ENCODE data around the gene TMEM33.

Gene TMEM33

GRCh38 chr4:41940834-41941233, 5.6 kb downstream of the TMEM33 start:
- DNase-seq = no peak

DNA sequence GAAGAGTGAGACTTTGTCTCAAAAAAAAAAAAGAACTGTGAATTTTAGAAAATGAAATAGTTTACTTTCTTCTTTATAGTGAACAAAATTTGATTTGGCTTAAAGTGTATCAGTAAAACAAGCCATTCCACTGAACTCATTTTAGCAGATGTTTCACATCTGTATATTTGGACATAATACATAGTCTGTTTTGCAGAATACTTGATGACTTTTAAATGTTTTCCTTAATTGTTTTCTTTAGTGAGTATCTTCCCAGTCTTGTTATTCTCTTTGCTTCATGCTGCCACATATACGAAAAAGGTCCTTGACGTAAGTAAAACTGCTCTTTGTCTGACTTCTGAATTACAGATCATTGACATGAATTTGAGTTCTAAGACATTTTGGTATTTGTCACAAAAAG, 8.3 kb downstream of the TMEM33 start:
- no peak for DNase-seq

DNA sequence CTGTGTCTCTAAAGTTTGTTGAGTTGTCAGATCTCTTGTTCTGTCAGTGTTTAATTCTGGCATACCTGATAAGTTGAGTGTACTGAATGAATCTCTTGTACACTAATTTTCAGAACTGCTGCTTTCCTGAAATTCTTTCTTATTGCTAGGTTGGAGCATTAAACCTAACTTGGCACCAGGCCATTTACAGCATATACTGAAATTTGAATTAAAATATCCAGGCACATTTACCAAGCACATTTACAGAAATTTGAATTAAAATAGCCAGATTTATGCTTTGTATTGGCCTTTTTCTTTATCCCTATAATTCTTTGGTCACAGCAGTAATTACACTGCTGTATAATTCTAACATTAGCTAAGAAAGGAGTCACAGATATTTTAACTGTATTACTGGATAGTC, 8.9 kb downstream of the TMEM33 start:
- DNase-seq = no peak

DNA sequence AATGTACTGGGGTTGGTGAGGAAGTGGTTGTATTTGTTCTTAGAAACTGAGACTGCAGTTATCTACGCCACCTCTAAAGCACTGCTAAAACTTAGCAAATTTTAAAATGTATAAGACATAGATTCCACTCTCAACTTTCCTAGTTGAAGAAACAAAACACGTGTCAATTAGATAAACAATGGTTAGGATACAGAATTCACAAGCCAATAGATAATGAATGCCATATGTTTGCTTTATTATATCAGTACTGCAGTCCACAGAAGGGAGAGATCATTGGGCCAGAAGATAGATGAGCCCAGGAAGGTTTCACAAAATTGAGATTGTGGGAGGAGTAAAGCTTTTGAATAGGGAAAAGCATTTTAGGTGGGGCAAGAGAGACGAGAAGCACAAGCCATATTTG, 14.3 kb downstream of the TMEM33 start:
- no peak for DNase-seq

DNA sequence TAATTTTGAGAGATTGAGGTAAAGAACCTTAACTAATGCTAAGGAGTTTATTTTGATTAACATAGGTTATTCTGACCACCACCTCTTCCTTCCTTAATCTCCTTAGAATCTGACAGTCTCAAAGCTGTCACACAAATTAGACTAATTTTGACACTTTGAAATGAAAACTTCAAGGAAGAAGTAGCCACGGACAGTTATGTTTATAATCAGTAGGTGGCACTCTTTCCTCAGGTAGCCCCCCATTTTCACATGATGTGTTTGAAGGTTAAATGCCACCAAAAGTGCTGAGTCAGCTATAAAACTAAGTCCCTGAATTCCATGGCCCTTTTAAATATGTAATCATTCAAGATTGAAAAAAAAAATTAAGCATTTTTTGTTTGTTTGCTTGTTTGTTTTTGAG, 22.4 kb downstream of the TMEM33 start:
- DNase-seq = peak; percentile 36

- peak; percentile 0 for DNase-seq
Observed at GRCh38 chr4:41963105-41963504, 27.9 kb downstream of the TMEM33 start.

GRCh38 chr4:41964401-41964800, 29.2 kb downstream of the TMEM33 start:
- DNase-seq = no peak

- DNase-seq = no peak
Observed at GRCh38 chr4:41967392-41967791, 32.2 kb downstream of the TMEM33 start.

GRCh38 chr4:41969671-41970070, 34.4 kb downstream of the TMEM33 start:
- no peak for DNase-seq

- no peak for DNase-seq
Observed at GRCh38 chr4:41975341-41975740, 40.1 kb downstream of the TMEM33 start.

GRCh38 chr4:41976775-41977516, 41.7 kb downstream of the TMEM33 start:
- DNase-seq = no peak

- DNase-seq = no peak
Observed at GRCh38 chr4:41977709-41978108, 42.5 kb downstream of the TMEM33 start.

GRCh38 chr4:41981456-41981855, 46.2 kb downstream of the TMEM33 start, which contains the start of gene DCAF4L1:
DCAF4L1 (plus strand) TSS chr4:41981756; CDS start chr4:41981793, 37 bp downstream.
- no peak for DNase-seq

DNA sequence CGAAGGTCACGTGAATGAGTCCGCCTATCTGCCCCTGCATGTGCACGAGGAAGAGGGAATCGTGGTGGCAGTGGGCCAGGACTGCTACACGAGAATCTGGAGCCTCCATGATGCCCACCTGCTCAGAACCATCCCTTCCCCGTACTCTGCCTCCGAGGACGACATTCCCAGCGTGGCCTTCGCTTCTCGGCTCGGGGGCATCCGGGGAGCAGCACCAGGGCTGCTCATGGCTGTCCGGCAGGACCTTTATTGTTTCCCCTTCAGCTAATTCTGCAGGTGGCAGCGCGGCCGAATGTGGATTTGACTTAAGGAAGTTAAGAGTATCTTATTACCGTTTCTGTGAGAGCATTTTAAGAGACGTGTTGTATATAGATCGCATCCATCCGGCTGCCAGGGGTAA, 47.5 kb downstream of the TMEM33 start:
- DNase-seq = no peak

GRCh38 chr4:41985151-41985550, 49.9 kb downstream of the TMEM33 start:
- no peak for DNase-seq

- peak; percentile 30 for DNase-seq
Observed at GRCh38 chr4:41989994-41990364, 54.8 kb downstream of the TMEM33 start.

DNA sequence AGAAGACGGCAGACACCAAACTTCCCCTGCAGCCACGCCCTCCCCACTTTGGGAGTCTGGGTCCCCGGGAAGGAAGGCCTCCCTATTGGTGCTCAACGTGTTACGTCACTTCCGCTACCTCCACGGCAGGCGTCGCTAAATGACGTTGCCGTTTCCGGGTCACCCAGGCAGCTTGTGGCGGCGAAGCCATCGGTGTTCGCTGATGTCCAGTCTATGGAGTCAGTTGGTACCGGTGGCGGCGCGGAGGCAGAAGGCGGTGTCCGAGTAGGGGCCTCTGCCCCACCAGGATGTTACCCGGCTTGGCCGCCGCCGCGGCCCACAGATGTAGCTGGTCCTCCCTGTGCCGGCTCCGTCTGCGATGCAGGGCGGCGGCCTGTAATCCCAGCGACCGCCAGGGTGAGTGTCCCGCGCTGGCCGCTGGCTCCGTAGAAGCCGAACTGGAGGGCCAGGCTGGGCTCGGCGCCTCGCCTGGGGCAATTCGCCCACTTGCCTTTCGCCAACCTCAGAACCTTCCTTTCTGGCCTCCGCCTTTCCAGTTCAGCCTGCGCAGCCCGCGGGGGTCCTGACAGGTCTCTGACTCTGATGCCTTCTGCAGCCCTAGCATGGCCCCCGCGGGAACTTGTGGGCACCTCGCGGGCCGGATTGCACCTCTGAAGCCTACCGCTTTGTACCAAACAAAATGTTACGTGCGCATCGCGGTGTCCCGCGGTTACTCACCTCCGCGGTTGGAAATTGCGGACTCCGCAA, 55.3 kb downstream of the TMEM33 start, which contains the start of gene SLC30A9:
Gene SLC30A9, plus strand, starts transcription at position 166 of the 747 bp plus-strand sequence. Its CDS starts 122 bp downstream, at position 288.
- DNase-seq = peak; percentile 95

- DNase-seq = no peak
Observed at GRCh38 chr4:41991916-41992767, 56.9 kb downstream of the TMEM33 start.

GRCh38 chr4:41992967-41993857, 58.0 kb downstream of the TMEM33 start:
- no peak for DNase-seq

GRCh38 chr4:41994461-41994985, 59.3 kb downstream of the TMEM33 start:
- DNase-seq = no peak

- no peak for DNase-seq
Observed at GRCh38 chr4:41998019-41998418, 62.8 kb downstream of the TMEM33 start.

GRCh38 chr4:41999321-41999720, 64.1 kb downstream of the TMEM33 start:
- DNase-seq = no peak

All from NCI-H146 (cell line).